T-helper 1 cell treated with Interleukin-12 subunit alpha and Interleukin-12 subunit beta and Interleukin-4 antibody, amounts not matched to agents 30 ng/mL and 1 ng/mL, for 36 hours (primary cell): ENCODE data around the gene RPL12. TPM values are rescaled to one million over a fixed set of nuclear protein-coding genes. Genes with fewer than 3 reads are reported as not detected.

Source experiments
- intact Hi-C: fragments of 100-400 bp; cut with micrococcal nuclease; formaldehyde crosslinking; loops from one replicate; pipeline ENCODE4 v1.15.1; 2024
- total RNA-seq: library from RNA; stranded (reverse); gene quantifications from 2 replicates; pipeline ENCODE4 v1.2.3, GENCODE V29; 2022

RPL12 gene
- total RNA-seq, 1 donor from 2014 or later: 841 TPM

- intact Hi-C loops: no loop called here
Measured at GRCh38 chr9:127444921-127445850, 6.0 kb downstream of the RPL12 start.

DNA sequence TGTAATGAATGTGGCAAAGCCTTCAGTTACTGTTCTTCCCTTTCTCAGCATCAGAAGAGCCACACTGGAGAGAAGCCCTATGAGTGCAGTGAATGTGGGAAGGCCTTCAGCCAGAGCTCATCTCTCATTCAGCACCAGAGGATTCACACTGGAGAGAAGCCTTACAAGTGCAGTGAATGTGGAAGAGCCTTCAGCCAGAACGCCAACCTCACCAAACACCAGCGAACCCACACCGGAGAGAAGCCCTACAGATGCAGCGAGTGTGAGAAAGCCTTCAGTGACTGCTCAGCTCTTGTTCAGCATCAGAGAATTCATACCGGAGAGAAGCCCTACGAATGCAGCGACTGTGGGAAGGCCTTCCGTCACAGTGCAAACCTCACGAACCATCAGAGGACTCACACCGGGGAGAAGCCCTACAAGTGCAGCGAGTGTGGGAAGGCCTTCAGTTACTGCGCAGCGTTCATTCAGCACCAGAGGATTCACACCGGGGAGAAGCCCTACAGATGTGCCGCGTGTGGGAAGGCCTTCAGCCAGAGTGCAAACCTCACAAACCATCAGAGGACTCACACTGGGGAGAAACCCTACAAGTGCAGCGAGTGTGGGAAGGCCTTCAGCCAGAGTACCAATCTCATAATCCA lies 6.8 kb downstream of the RPL12 start:
- intact Hi-C loops: no loop called here

- intact Hi-C loops: no loop called here
Measured at GRCh38 chr9:127438394-127438793, 12.8 kb downstream of the RPL12 start.

GRCh38 chr9:127437497-127438264 lies 13.5 kb downstream of the RPL12 start:
- intact Hi-C loops: no loop called here

DNA sequence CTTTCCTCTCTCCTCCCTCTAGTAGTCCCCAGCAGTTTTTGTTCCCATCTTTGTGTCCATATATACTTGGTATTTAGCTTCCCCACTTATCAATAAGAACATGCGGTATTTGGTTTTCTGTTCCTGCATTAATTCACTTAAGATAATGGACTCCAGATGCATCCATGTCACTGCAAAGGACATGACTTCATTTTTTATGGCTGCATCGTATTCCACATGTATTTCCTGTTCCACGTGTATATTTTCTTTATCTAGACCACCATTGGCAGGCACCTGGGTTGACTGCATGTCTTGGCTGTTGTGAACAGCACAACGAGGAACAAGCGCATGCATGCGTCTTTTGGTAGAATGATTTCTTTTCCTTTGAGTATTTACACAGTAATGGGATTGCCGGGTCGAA lies 20.8 kb downstream of the RPL12 start:
- intact Hi-C loops: no loop called here

- intact Hi-C loops: no loop called here
Measured at GRCh38 chr9:127428348-127428747, 22.9 kb downstream of the RPL12 start.

- intact Hi-C loops: no loop called here
Measured at GRCh38 chr9:127426756-127427155, 24.4 kb downstream of the RPL12 start.

DNA sequence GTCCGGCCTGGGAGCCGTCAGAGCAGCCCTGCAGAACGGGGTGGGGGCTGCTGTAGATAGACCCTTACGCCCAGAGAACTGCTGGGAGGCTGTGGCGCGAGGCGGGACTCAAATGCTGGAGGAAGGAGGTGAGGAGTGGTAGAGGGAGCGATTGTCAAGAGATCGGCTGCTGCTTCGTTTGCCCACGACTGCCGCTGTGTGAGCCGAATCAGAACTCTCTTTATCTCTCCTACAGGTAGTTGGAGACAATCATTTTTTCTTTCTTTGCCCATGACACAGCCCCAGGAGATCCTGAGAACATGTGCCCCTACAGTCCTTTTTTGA lies 26.6 kb downstream of the RPL12 start:
- intact Hi-C loops: loop anchor here (1.0 kb wide), 7 partner anchors 27 to 643 kb away; partner anchors contain the start of genes LRSAM1, NAIF1 and RPL12

GRCh38 chr9:127423934-127424675 lies 27.1 kb downstream of the RPL12 start, which contains the start of gene ZNF79:
Gene ZNF79 (plus strand): TSS chr9:127424382. CDS start chr9:127424788, 406 bp downstream.
- intact Hi-C loops: loop anchor here (1.0 kb wide), 7 partner anchors 27 to 643 kb away; partner anchors contain the start of genes LRSAM1, NAIF1 and RPL12

- intact Hi-C loops: no loop called here
Measured at GRCh38 chr9:127423476-127423933, 27.7 kb downstream of the RPL12 start.

GRCh38 chr9:127422787-127423186 lies 28.4 kb downstream of the RPL12 start:
- intact Hi-C loops: no loop called here

DNA sequence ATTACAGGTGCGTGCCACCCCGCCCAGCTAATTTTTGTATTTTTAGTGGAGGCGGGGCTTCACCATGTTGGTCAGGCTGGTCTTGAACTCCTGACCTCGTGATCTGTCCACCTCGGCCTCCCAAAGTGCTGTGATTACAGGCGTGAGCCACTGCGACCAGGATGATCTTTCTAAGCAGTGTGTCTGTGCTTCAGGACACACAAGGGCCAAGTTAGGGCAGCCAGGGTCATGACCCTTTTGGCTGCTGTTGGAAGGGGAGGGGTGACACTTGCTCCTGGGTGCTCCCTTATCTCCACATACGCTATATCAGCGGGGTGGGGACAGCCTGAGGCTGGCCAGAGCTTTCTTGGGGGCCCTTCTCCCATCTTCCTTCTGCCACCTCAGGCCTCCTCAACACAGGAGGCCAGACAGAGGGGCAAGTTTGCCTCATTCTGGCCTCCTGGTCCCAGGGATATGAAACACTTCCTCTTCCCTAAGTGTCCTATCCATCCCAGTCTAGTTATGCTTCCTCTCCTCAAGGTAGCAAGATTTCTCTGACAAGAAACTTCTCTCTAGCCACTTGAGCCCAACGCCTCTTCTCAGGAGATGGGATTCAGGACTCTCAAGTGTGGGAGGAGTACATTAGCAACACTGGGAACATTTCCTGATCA lies 28.9 kb downstream of the RPL12 start:
- intact Hi-C loops: no loop called here

- intact Hi-C loops: no loop called here
Measured at GRCh38 chr9:127421057-127421456, 30.1 kb downstream of the RPL12 start.

GRCh38 chr9:127419348-127419747 lies 31.9 kb downstream of the RPL12 start:
- intact Hi-C loops: no loop called here

DNA sequence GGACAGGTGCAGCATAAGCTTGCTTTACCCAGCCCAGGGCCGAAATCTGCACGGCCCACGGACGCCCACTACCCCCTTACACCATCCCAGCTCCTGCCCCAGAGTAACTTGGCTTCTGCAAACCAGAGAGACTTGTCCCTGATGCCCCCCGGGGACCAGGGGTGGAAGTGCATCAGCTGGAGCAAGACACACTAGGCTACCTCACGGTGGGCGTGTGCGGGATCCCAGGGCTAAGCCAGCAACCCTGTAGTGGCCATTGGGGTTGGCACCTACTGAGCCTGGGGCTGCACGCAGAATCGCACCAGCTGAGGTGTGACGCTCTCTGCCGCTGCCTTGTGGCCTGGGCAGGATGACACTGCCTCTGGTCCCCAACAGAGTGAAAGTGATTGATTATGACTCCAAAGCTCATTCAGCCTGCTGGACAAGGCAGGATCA lies 33.2 kb downstream of the RPL12 start:
- intact Hi-C loops: loop anchor here (1.0 kb wide), 1 partner anchor 204 kb away; no protein-coding TSS in a partner anchor

DNA sequence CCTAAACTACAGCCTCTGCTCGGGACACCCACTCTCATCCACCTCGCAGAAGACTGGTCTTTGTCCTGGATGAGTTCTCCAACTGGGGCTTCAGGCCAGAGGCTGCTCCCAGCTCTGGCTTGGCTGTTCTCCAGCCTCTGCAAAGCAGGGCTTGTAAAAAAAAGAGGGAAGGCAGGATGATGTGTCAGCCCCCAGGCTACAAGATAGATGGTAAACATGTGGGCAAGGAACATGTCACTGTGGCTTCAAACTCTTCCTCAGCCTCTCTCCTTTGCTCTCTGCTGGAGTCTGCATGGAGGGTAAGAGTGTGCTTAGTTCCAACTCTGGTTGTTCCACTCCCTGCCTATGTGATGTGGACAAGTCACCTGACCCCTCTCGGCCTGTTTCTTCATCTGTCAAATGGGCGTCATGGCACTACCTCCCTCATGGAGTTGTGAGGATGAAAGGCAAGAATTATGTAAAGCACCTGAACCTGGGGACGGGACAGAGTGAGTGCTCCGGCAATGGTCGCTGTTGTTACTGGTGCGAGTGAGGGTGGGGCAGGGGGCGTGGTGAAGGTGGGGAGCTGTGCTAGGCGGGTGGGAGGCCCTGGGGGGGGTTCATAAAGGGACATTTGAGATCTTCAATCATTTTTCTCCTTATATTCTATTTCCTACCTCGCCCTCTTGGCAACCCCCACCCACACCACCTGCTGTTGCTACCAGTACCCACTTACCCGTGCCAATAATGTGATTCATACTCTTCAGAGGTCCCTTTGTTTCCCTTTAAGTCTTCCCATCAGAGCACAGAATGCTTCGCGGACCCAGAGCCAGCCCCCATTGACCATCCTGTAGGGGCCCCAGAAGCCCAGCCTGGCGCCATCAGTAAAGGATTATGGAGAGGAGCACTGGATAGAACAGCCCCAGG lies 33.8 kb downstream of the RPL12 start:
- intact Hi-C loops: loop anchor here (1.0 kb wide), 1 partner anchor 203 kb away; no protein-coding TSS in a partner anchor

DNA sequence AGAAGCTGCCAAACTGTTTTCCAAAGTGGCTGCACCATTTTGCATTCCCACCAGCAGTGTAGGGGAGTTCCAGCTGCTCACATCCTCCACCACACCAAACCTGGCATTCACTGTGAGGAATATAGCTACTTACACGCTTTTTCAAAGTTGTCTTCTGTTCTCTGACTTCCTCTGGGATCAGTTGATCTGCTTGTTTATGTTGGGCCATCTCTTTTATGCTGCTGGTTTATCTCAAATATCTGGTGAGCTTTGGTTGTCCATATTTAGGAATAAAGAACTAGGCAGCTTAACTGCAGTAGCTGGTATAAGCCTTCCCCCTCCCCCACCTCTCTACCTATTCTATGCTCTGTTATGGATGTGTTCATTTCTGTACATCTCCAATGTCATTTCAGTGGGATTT lies 35.5 kb downstream of the RPL12 start:
- intact Hi-C loops: no loop called here

GRCh38 chr9:127415141-127415540 lies 36.1 kb downstream of the RPL12 start:
- intact Hi-C loops: no loop called here

DNA sequence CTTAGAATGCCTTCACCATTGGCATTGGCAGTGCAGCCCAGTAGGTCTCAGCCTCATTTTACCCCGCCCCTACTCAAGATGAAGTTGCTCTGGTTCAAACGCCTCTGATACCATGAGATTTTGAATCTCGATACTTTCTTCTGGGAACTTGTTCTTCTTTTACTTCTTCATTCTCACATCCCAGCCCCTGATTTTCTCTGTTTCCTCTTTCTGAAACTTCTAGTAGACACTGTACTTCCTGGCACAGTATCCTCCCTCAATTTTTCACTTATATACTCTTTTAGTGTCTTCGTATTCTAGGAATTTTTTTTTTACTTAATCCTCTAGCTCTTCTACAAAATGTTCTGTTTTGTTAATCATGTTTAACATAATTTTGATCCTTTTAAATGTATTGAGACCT lies 40.1 kb downstream of the RPL12 start:
- intact Hi-C loops: no loop called here
